Measurements from ENCODE around the gene ZNF547.
"Not testable (repeated sequence)": the region's sequence is repeated elsewhere in the genome, so short reads cannot be mapped to it uniquely, and the experiment has no call there.

DNA sequence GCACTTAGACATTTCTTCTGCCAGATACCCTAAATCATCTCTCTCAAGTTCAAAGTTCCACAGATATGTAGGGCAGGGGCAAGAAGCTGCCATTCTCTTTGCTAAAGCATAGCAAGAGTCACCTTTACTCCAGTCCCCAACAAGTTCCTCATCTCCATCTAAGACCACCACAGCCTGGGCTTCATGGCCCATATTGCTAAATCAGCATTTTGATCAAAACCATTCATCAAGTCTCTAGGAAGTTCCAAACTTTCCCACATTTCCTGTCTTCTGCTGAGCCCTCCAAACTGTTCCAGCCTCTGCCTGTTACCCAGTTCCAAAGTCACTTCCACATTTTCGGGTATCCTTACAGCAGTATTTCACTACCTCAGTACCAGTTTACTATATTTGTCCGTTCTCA is 11.3 kb downstream of the ZNF547 start:
- not testable (repeated sequence) for TF ChIP-seq ZNF384 (IDR thresholded peaks at IDR 0.05); FOXM1 (IDR thresholded peaks at IDR 0.05; ENCODE audit: borderline replicate concordance); SP1 (IDR thresholded peaks at IDR 0.05); TARDBP (IDR thresholded peaks at IDR 0.05); BHLHE40 (IDR thresholded peaks at IDR 0.05; ENCODE audit: borderline replicate concordance); LEF1 (IDR thresholded peaks at IDR 0.05; ENCODE audit: borderline replicate concordance); ARNT (IDR thresholded peaks at IDR 0.05); ELF4 (IDR thresholded peaks at IDR 0.05); CTBP1 (IDR thresholded peaks at IDR 0.05; ENCODE audit: borderline replicate concordance)
- TF ChIP-seq, protein P1, sequence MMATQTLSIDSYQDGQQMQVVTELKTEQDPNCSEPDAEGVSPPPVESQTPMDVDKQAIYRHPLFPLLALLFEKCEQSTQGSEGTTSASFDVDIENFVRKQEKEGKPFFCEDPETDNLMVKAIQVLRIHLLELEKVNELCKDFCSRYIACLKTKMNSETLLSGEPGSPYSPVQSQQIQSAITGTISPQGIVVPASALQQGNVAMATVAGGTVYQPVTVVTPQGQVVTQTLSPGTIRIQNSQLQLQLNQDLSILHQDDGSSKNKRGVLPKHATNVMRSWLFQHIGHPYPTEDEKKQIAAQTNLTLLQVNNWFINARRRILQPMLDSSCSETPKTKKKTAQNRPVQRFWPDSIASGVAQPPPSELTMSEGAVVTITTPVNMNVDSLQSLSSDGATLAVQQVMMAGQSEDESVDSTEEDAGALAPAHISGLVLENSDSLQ (IDR thresholded peaks at IDR 0.05) = not testable (repeated sequence)

Measured in HEK293T (cell line).